Ishikawa (cell line): ENCODE data around the gene PDE3B.

Experiments used
- CEBPB ChIP-seq: IDR thresholded peaks from 2 replicates; pipeline ENCODE4 v1.6.1; 2012
- CREB1 ChIP-seq: IDR thresholded peaks from 2 replicates; pipeline ENCODE4 v1.6.1; 2012; ENCODE audit warnings: low read depth
- EGR1 ChIP-seq: IDR thresholded peaks from 2 replicates; pipeline ENCODE4 v1.6.1; 2012
- EP300 ChIP-seq: IDR thresholded peaks from 2 replicates; pipeline ENCODE4 v1.6.1; 2012; ENCODE audit warnings: borderline replicate concordance
- FOXM1 ChIP-seq: IDR thresholded peaks from 2 replicates; pipeline ENCODE4 v1.6.1; 2012; ENCODE audit warnings: low read depth, borderline replicate concordance
- NFIC ChIP-seq: IDR thresholded peaks from 2 replicates; pipeline ENCODE4 v1.6.1; 2012
- RAD21 ChIP-seq: IDR thresholded peaks from 2 replicates; pipeline ENCODE4 v1.6.1; 2012; ENCODE audit warnings: low read depth
- TAF1 ChIP-seq: IDR thresholded peaks from 2 replicates; pipeline ENCODE4 v1.6.1; 2012; ENCODE audit warnings: low read depth, mild to moderate bottlenecking
- TCF12 ChIP-seq: IDR thresholded peaks from 2 replicates; pipeline ENCODE4 v1.6.1; 2012; ENCODE audit warnings: low read depth
- TEAD4 ChIP-seq: IDR thresholded peaks from 2 replicates; pipeline ENCODE4 v1.6.1; 2012
- YY1 ChIP-seq: IDR thresholded peaks from 2 replicates; pipeline ENCODE4 v1.6.1; 2012; ENCODE audit warnings: low read depth
- ZBTB7A ChIP-seq: IDR thresholded peaks from 2 replicates; pipeline ENCODE4 v1.6.1; 2012; ENCODE audit warnings: low read depth
- TF ChIP-seq, protein P1 (sequence below): IDR thresholded peaks from 2 replicates; pipeline ENCODE4 v1.6.1; 2012; ENCODE audit warnings: low read depth, mild to moderate bottlenecking
- TF ChIP-seq, protein P2 (sequence below): IDR thresholded peaks from 2 replicates; pipeline ENCODE4 v1.6.1; 2012
- TF ChIP-seq, protein P3 (sequence below): IDR thresholded peaks from 2 replicates; pipeline ENCODE4 v1.6.1; 2012

The PDE3B gene

DNA sequence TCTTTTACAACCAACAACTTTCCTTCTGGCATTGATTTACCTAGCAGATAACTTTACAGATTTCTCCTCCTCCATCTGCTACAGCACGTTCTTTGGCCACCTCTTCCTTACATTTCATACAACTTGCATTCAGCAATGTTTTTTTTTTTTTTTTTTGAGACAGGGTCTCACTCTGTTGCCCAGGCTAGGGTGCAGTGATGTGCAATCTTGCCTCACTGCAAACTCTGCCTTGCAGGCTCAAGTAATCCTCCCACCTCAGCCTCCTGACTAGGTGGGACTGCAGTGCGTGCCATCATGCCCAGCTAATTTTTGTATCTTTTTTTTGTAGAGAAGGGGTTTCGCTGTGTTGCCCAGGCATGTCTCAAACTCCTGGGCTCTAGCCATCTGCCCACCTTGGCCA, 6.5 kb downstream of the PDE3B start:
- TF ChIP-seq, protein P1, sequence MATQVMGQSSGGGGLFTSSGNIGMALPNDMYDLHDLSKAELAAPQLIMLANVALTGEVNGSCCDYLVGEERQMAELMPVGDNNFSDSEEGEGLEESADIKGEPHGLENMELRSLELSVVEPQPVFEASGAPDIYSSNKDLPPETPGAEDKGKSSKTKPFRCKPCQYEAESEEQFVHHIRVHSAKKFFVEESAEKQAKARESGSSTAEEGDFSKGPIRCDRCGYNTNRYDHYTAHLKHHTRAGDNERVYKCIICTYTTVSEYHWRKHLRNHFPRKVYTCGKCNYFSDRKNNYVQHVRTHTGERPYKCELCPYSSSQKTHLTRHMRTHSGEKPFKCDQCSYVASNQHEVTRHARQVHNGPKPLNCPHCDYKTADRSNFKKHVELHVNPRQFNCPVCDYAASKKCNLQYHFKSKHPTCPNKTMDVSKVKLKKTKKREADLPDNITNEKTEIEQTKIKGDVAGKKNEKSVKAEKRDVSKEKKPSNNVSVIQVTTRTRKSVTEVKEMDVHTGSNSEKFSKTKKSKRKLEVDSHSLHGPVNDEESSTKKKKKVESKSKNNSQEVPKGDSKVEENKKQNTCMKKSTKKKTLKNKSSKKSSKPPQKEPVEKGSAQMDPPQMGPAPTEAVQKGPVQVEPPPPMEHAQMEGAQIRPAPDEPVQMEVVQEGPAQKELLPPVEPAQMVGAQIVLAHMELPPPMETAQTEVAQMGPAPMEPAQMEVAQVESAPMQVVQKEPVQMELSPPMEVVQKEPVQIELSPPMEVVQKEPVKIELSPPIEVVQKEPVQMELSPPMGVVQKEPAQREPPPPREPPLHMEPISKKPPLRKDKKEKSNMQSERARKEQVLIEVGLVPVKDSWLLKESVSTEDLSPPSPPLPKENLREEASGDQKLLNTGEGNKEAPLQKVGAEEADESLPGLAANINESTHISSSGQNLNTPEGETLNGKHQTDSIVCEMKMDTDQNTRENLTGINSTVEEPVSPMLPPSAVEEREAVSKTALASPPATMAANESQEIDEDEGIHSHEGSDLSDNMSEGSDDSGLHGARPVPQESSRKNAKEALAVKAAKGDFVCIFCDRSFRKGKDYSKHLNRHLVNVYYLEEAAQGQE = no peak
- TF ChIP-seq TEAD4 (no peak), NFIC (no peak), ZBTB7A (no peak), TCF12 (no peak), RAD21 (no peak), FOXM1 (no peak), YY1 (no peak), CEBPB (no peak), EP300 (no peak), TAF1 (no peak), EGR1 (no peak), CREB1 (no peak)
- TF ChIP-seq, protein P2, sequence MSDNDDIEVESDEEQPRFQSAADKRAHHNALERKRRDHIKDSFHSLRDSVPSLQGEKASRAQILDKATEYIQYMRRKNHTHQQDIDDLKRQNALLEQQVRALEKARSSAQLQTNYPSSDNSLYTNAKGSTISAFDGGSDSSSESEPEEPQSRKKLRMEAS = no peak
- TF ChIP-seq, protein P3, sequence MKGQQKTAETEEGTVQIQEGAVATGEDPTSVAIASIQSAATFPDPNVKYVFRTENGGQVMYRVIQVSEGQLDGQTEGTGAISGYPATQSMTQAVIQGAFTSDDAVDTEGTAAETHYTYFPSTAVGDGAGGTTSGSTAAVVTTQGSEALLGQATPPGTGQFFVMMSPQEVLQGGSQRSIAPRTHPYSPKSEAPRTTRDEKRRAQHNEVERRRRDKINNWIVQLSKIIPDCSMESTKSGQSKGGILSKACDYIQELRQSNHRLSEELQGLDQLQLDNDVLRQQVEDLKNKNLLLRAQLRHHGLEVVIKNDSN = no peak

DNA sequence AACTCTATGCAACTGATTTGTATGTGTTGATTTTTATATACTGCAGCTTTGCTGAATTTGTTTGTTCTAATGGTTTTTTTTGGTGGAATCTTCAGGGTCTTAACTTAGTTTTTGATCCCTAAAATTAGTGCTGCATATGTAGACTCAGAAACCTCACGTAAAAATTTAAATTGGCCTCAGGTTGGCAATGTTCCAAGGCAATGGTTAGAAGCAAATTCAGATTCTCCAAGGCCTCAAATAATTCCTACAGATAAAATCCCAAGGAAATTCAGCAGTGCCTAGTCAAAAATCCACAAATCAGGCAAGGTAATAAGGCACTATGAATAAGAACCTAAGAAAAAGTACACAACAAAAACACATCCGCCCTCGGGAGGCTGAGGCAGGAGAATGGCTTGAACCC, 9.5 kb downstream of the PDE3B start:
- TF ChIP-seq NFIC (no peak), TEAD4 (no peak)
- TF ChIP-seq, protein P1 = no peak

DNA sequence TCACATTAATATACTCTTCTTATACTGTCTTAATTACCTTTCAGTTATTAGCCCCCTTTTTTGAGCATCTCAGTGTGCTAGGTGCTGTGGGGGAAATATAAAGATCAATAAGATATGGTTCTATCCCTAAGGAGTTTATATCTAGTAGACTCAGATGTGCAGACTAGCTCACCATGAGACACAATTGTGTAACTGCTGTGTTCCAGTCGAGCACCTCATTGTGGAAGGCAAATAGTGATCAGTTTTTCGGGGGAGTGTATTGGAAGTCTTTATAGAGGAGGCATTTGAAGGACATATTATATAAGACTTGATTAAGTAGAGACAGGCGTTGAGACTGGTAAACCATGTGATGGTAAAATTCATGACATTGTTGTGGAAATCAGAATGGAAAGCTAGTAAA, 11.8 kb downstream of the PDE3B start:
- TF ChIP-seq, protein P3 = no peak
- TF ChIP-seq TCF12 (no peak), CREB1 (no peak), TEAD4 (no peak), FOXM1 (no peak), TAF1 (no peak), YY1 (no peak), RAD21 (no peak), ZBTB7A (no peak), EGR1 (no peak), EP300 (no peak), CEBPB (no peak)
- TF ChIP-seq, protein P2 = no peak
- TF ChIP-seq, protein P1 = no peak

DNA sequence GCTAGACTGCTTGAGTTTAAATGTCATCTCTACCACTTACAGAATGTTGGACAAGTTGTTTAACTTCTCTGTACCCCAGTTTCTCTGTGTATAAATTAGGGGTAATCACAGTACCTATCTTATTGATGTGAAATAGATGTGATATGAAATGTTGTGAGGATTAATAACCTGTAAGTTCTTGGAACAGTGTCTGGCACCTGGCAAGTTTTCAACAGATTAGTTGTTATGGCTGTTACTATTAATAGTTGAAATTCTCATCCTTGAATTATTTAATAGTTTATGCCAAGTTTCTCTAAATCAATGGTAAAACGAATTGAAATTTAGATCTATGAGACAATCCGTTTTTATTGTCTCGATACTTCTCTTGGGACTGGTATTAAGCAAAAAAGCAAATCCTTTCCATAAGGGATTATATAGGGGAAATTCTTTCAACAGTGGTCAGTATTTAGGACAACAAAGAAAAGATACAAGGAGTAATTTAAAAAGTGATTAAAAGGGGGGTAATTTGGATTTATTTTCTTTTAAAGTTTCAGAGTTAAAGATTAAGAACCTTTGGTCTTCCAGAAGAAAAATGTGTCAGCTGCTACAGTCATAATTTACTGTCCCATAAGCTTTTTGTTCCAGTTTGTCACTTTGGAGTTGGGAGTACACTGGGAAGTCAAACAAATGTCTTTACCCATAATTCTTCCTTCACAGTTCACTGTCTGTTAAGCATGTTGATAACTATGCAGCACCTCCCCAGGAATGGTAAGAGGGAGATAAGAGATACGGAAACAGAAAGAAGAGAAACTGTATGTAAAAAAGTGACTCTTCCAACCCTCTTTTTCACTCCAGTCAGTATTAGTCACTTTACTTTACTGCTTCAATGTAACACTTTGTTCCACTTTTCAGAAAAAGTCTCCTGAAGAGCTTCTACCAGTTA, 13.2 kb downstream of the PDE3B start:
- TF ChIP-seq, protein P2 = no peak
- no peak for TF ChIP-seq TAF1
- no peak for TF ChIP-seq EGR1
- TF ChIP-seq NFIC = no peak
- TF ChIP-seq RAD21 = no peak
- TF ChIP-seq EP300 = no peak
- no peak for TF ChIP-seq TCF12
- TF ChIP-seq FOXM1 = no peak
- TF ChIP-seq, protein P3 = no peak
- TF ChIP-seq, protein P1 = no peak
- TF ChIP-seq ZBTB7A = no peak
- no peak for TF ChIP-seq YY1
- TF ChIP-seq CREB1 = no peak
- TF ChIP-seq TEAD4 = no peak
- TF ChIP-seq CEBPB = no peak
